ENCODE measurements around the gene VPS37B. TPM values are rescaled to one million over a fixed set of nuclear protein-coding genes. Genes with fewer than 3 reads are reported as not detected.
A peak's percentile ranks its signal among the peaks of the same experiment; 100 is the strongest.

The VPS37B gene
- total RNA-seq, 2 experiments from 2014 or later: 24.9 to 26.5 TPM

DNA sequence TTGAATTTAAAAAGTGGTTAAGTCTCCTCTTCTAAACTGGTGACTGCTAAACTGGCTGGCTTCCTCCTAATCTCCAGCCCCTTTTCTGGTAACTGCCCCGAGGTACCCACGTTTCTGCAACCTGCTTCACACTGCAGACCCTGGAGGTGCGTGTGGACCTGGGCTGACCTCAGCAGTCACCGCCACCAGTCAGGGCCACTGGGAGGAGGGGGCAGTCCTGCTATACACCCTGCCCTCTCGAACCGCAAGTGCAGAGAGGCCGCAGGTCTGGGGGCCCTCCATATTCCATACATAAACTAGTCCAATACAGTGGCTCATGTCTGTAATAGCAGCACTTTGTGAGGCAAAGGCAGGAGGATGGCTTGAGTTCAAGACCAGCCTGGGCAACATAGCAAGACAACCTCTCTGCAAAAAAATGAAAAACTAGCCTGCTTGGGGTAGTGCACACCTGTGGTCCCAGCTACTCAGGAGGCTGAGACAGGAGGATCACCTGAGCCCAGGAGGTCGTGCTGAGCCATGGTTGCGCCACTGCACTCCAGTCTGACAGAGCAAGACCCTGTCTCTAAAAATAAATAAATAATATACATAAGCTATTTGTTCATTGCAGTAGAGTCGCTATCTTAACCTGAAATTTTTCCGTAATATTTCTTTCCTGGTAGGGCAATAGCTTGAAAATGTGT is 25.6 kb downstream of the VPS37B start:
- DNase-seq (no peak), ATAC-seq (no peak)
- Mint-ChIP-seq H3K9me3 (ENCODE audit: insufficient read depth) (no peaks in the 10 kb centered on the region), H3K4me1 (ENCODE audit: low read depth) (peaks cover 48% of the 10 kb centered on the region), H3K4me3 (no peak overlapping the region), H3K27me3 (ENCODE audit: low read depth) (no peaks in the 10 kb centered on the region), H3K27ac (no peak overlapping the region), H3K36me3 (ENCODE audit: low read depth) (peaks cover 39% of the 10 kb centered on the region)
- CTCF ChIA-PET: interaction anchor here (1.7 to 16.3 kb wide), 7 partner anchors 10 to 368 kb away, joined by 3 to 204 read pairs (median 15); no protein-coding TSS in a partner anchor
- POLR2A ChIA-PET: interaction anchor here (1.7 kb wide), 1 partner anchor 25 kb away, joined by 4 read pairs; no protein-coding TSS in a partner anchor

DNA sequence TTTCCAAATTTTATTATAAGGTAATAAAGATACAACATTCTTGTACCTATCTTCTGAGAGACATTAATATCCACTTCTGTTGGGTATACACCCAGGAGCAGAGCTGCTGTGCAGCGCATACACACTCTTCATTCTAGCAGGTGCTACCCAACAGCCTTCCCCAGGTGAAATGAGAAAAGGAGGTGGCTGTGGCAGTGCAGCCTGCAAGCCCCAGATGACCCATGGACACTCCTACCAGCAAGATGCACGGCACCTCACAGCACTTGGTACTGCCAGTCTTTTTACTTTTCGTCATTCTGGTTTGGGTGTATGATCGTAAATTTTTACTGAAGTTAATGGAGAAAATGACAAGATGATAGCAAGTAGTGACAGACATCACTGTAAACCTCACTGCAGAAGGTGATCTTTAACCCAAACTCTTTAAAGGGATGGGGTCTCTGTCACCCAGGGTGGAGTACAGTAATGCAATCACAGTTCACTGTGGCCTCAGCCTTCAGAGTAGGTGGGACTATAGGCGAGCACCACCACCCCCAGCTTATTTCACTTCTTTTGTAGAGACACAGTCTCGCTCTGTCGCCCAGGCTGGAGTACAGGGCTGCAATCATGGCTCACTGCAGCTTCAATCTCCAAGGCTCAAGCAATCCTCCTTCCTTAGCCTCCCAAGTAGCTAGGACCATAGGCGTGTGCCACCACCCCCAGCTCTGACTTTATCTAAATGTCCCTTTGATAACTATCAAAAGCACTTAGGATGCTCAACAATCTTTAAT is 26.5 kb downstream of the VPS37B start:
- DNase-seq (no peak), ATAC-seq (no peak)
- Mint-ChIP-seq H3K4me3 (no peak overlapping the region), H3K27ac (no peak overlapping the region), H3K36me3 (ENCODE audit: low read depth) (peaks cover 46% of the 10 kb centered on the region), H3K9me3 (ENCODE audit: insufficient read depth) (no peaks in the 10 kb centered on the region), H3K4me1 (ENCODE audit: low read depth) (peaks cover 49% of the 10 kb centered on the region), H3K27me3 (ENCODE audit: low read depth) (no peaks in the 10 kb centered on the region)
- POLR2A ChIA-PET: interaction anchor here (0.6 to 0.8 kb wide), 2 partner anchors 16 to 129 kb away, joined by 3 to 4 read pairs; no protein-coding TSS in a partner anchor
- CTCF ChIA-PET: interaction anchor here (1.4 to 16.3 kb wide), 3 partner anchors 9 to 82 kb away, joined by 3 to 204 read pairs (median 29); no protein-coding TSS in a partner anchor

DNA sequence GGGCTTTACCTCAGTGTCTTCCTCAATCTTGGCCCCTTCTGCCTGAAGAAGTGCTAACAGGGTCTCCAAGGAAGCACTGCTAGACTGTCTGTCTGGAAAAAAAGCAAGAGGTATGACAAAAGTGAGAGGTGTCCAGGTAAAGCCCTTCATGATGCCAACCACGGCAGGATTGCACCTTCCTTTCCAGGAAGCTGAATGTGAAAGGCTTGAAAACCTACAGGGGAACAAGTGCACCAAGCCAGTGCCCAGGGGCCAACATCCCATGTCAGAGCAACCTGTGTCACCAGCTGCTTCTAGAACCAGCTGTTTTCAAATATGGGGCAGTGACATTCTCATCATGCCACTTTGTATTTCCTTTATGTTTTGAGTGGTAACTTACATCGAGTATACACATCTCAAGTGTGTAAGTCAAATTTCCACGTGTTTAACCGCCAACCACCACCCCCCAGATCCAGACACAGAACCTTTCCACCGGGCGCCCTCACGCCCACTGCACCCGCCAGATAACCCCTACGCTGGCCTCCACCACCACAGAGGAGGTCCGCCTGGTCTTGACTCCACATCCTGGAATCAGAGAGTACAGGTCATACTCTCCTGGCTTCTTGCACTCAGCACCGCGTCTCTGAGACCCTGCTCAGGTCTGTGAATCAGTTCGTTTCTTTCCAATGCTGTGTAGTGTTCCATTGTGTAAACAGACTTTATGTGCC is 27.3 kb downstream of the VPS37B start:
- no peak overlapping the region for H3K4me3 Mint-ChIP-seq
- H3K36me3 Mint-ChIP-seq (ENCODE audit: low read depth): peaks cover 45% of the 10 kb centered on the region
- peak overlapping the region; percentile 52 for H3K27ac Mint-ChIP-seq
- ATAC-seq (no peak), DNase-seq (no peak)
- no peaks in the 10 kb centered on the region for H3K9me3 Mint-ChIP-seq (ENCODE audit: insufficient read depth)
- CTCF ChIA-PET: interaction anchor here (1.4 to 16.3 kb wide), 2 partner anchors 12 to 83 kb away, joined by 3 to 204 read pairs; no protein-coding TSS in a partner anchor
- no peaks in the 10 kb centered on the region for H3K27me3 Mint-ChIP-seq (ENCODE audit: low read depth)
- POLR2A ChIA-PET: no interaction called here
- H3K4me1 Mint-ChIP-seq (ENCODE audit: low read depth): peaks cover 42% of the 10 kb centered on the region

DNA sequence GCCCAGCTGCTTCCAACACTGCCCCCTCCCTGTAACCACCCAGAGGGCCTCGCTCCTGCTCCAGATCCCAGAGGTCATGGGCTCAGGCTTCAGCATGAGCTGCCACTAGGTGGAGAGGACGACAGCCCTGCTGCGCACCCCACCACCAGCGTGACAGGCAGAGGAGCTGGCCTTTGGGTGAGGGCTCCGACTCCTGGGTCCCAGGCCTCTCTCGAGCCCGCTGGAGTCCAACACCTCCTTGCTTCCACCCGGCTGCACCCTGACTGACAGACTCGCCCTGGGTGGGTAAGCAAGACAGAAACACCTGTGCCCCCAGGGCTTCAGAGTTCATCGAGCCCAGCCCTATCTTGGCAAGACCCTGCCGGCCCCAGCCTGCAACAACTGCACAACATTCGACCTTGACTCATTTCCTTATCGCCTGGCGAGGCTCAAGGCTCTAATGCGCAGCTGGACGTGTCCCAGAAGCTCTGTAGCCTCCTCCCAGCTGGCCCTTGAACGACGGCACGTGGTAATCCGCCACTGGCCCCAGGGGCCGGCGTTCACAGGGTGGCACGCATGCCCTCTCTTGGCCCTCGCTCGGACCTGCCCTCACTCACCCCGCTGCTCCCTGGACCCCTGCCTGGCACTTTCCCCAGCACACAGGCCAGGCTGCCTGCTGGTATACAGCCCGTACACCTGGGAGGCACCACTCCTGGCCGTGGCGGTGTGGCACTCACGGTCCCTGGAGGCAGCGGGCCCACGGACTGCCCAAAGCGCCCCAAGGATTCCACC is 28.0 kb downstream of the VPS37B start:
- ATAC-seq (no peak), DNase-seq (no peak)
- Mint-ChIP-seq H3K4me3 (no peak overlapping the region), H3K27ac (no peak overlapping the region), H3K9me3 (ENCODE audit: insufficient read depth) (no peaks in the 10 kb centered on the region), H3K27me3 (ENCODE audit: low read depth) (no peaks in the 10 kb centered on the region), H3K4me1 (ENCODE audit: low read depth) (peaks cover 35% of the 10 kb centered on the region), H3K36me3 (ENCODE audit: low read depth) (peaks cover 41% of the 10 kb centered on the region)
- ChIA-PET POLR2A (interaction anchor here (0.8 kb wide), 1 partner anchor 78 kb away, joined by 3 read pairs; no protein-coding TSS in a partner anchor), CTCF (interaction anchor here (1.4 to 16.3 kb wide), 2 partner anchors 13 to 84 kb away, joined by 3 to 204 read pairs; no protein-coding TSS in a partner anchor)

DNA sequence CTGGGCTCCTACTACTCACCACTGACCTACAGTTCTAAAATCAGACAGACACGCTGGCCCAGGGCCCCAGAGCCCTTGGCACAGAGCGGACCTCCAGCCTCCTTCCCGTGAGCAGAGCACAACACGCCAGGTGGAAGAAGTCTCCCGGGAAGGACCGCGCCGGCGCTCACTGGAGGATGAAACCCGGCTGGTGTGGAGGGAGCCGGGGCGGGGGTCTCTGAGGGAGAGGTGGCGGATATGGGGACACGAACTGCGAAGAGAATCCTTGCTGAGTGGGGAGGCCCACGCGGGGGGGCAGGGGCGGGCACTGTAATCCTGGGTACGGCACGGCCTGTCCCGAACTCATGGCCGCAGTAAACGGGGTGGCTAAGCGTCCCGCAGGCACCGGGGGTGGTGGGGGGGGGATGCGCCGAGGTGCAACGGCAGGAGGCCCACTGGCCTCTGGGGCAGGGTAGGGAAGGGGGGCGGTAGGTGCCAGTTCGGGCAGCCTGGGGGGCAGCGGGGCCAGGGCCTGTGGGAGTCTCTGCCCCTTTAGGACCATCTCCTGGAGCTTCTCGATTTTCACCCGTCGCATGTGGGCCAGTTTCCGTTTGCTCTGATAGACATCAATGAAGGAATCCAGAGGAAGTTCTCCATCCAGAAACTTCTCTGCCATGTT is 28.8 kb downstream of the VPS37B start:
- H3K9me3 Mint-ChIP-seq (ENCODE audit: insufficient read depth): no peaks in the 10 kb centered on the region
- peaks cover 27% of the 10 kb centered on the region for H3K4me1 Mint-ChIP-seq (ENCODE audit: low read depth)
- POLR2A ChIA-PET: interaction anchor here (0.8 kb wide), 1 partner anchor 78 kb away, joined by 3 read pairs; no protein-coding TSS in a partner anchor
- no peak overlapping the region for H3K27ac Mint-ChIP-seq
- no peak overlapping the region for H3K4me3 Mint-ChIP-seq
- DNase-seq (no peak), ATAC-seq (no peak)
- CTCF ChIA-PET: interaction anchor here (16.3 kb wide), 1 partner anchor 84 kb away, joined by 204 read pairs; no protein-coding TSS in a partner anchor
- peaks cover 38% of the 10 kb centered on the region for H3K36me3 Mint-ChIP-seq (ENCODE audit: low read depth)
- H3K27me3 Mint-ChIP-seq (ENCODE audit: low read depth): no peaks in the 10 kb centered on the region

DNA sequence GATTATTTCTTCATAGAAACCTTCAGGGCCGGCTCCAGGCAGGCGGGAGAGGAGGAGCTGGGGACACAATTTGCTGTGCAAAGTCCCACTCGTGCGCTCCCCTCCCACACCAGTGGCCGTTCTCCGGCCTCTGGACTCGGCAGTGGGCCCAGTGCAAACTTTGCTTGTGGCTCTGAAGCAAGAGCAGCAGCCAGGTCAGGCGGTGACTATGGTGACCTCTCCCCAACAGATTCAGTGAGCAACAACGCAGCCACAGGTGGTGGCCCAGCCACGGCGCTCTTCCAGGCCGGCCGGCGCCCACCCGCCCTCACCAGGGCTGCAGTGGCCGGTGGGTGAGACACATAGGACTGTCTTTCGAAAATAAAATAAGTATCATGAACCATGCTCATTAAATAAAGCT is 29.5 kb downstream of the VPS37B start:
- H3K36me3 Mint-ChIP-seq (ENCODE audit: low read depth): peaks cover 38% of the 10 kb centered on the region
- no peaks in the 10 kb centered on the region for H3K27me3 Mint-ChIP-seq (ENCODE audit: low read depth)
- peaks cover 20% of the 10 kb centered on the region for H3K4me1 Mint-ChIP-seq (ENCODE audit: low read depth)
- H3K9me3 Mint-ChIP-seq (ENCODE audit: insufficient read depth): no peaks in the 10 kb centered on the region
- ATAC-seq (no peak), DNase-seq (no peak)
- ChIA-PET POLR2A (no interaction called here), CTCF (interaction anchor here (16.3 kb wide), 1 partner anchor 85 kb away, joined by 204 read pairs; no protein-coding TSS in a partner anchor)
- no peak overlapping the region for H3K4me3 Mint-ChIP-seq
- no peak overlapping the region for H3K27ac Mint-ChIP-seq

DNA sequence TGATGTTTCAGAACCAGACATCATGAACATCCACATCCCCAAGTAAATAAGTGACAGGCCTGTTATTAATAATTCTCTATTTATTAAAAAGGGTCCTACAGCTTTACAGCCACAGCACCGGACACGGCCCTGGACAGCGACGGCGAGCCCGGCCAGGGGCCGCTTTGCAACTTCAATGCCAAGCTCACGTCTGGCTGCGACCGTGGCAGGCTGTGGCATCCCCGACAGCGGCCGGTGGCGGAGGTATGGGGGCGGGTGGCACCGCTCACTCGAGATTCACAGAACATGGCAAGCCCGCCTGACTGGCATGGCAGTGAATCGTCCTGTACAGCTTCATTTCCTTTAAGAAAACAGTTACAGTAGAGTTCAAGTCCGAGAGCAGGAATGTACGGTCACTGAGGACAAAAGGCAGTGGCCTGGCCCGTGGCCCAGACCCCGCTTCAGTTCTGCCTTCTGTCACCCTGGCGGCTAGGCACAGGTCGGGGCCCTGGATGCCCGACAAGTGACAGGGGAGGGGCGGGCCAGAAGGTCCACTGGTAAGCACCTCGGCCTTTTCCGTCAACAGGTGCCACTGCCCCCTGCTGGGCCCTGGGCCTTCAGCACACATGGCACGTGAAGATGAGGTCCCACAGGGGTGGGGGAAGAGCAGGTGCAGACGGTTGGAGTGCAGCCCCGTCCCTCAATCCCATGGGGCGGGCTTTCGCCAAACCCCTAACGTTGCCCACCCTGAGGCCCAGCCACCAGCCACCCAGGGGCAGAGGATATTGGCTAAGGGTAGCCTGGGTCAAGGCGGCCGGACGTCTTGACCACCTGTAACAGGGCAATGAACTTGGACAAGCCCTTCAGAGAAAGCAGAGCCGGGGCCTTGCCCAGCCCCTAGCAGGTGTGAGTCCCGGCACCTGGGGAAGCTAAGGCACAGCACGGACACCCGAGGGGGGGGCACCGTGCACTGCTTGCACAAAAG is 30.4 kb downstream of the VPS37B start:
- no peak overlapping the region for H3K4me3 Mint-ChIP-seq
- H3K36me3 Mint-ChIP-seq (ENCODE audit: low read depth): peaks cover 35% of the 10 kb centered on the region
- no peaks in the 10 kb centered on the region for H3K27me3 Mint-ChIP-seq (ENCODE audit: low read depth)
- H3K27ac Mint-ChIP-seq: no peak overlapping the region
- no peak for DNase-seq
- H3K4me1 Mint-ChIP-seq (ENCODE audit: low read depth): peaks cover 12% of the 10 kb centered on the region
- POLR2A ChIA-PET: no interaction called here
- H3K9me3 Mint-ChIP-seq (ENCODE audit: insufficient read depth): no peaks in the 10 kb centered on the region
- no peak for ATAC-seq
- CTCF ChIA-PET: interaction anchor here (0.9 to 16.3 kb wide), 4 partner anchors 22 to 206 kb away, joined by 3 to 204 read pairs (median 4); no protein-coding TSS in a partner anchor

DNA sequence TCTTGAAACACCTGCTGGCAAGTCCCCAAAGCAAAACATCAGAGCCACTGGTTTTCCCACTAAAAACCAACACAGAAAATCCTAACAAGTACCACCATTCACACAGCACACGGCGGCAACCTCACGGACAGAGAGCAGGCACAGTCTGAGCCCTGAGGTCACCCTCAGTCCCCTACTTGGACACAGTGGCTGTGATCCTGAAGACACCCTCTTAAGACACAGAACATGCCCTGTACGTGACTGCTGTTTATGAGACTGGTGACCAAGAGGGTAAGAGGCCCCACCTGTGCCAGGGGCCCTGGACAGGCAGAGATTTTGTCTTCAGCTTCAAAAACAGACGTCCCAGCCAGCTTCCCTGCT is 31.1 kb downstream of the VPS37B start:
- POLR2A ChIA-PET: interaction anchor here (0.6 kb wide), 1 partner anchor 51 kb away, joined by 4 read pairs; no protein-coding TSS in a partner anchor
- peak overlapping the region; percentile 62 for H3K27ac Mint-ChIP-seq
- H3K9me3 Mint-ChIP-seq (ENCODE audit: insufficient read depth): no peaks in the 10 kb centered on the region
- ATAC-seq (no peak), DNase-seq (no peak)
- CTCF ChIA-PET: interaction anchor here (0.9 to 16.3 kb wide), 4 partner anchors 21 to 207 kb away, joined by 3 to 204 read pairs (median 4); no protein-coding TSS in a partner anchor
- H3K4me3 Mint-ChIP-seq: no peak overlapping the region
- H3K4me1 Mint-ChIP-seq (ENCODE audit: low read depth): peaks cover 10% of the 10 kb centered on the region
- H3K36me3 Mint-ChIP-seq (ENCODE audit: low read depth): peaks cover 29% of the 10 kb centered on the region
- H3K27me3 Mint-ChIP-seq (ENCODE audit: low read depth): no peaks in the 10 kb centered on the region

DNA sequence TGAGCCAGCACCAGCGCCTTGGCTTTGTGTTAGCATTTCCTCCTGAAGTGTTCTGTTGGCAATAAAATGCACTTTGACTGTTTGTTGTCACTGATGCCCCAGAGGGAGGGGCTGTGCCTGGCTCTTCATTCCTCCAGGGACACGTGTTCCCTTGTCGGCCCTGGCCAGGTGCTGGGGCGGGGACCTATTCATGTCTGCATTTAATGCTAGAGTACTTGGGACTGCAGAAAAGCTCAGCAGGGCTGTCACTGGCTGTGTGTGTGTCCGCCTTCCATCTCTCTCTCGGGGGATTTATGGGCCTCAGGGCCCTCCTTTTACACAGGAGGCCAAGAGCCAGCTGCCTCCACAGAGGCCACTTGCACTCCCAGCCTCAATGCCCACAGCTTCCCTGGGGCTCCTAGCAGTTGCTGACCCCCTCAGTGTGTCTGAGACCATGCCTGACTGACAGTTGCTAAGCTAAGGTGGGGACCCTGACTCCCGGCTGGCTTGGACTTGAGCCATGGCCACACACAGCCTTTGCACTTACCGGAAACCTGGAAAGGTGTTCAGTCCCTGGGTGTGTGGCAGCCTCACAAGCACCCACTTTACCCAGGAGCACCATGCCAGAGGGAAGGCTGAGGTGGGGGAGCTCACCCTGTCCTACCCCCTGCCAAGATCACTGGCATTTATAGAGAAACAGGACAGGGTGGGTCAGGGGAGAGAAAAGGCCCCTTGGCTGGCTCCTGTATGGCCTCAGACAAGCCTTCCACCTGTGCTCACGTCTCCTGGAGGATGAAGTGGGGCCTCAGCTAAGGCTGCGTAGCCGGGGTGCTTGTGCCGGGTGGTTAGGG is 32.8 kb downstream of the VPS37B start:
- H3K9me3 Mint-ChIP-seq (ENCODE audit: insufficient read depth): no peaks in the 10 kb centered on the region
- peaks cover 15% of the 10 kb centered on the region for H3K36me3 Mint-ChIP-seq (ENCODE audit: low read depth)
- POLR2A ChIA-PET: interaction anchor here (1.2 kb wide), 1 partner anchor 24 kb away, joined by 3 read pairs; no protein-coding TSS in a partner anchor
- CTCF ChIA-PET: interaction anchor here (1.7 to 16.3 kb wide), 2 partner anchors 70 to 88 kb away, joined by 8 to 204 read pairs; no protein-coding TSS in a partner anchor
- no peaks in the 10 kb centered on the region for H3K27me3 Mint-ChIP-seq (ENCODE audit: low read depth)
- DNase-seq (no peak), ATAC-seq (no peak)
- no peak overlapping the region for H3K4me3 Mint-ChIP-seq
- H3K27ac Mint-ChIP-seq: peak overlapping the region; percentile 44
- peaks cover 7% of the 10 kb centered on the region for H3K4me1 Mint-ChIP-seq (ENCODE audit: low read depth)

Data from activated CD8-positive, alpha-beta T cell treated with anti-CD3 and anti-CD28 coated beads, Interleukin-2, amount 10 ng/mL, durations not matched to agents 7 days and 5 days (primary cell).